Left lung (tissue), 10 donors: Measurements from ENCODE around the gene FLT1. TPM values are rescaled to one million over a fixed set of nuclear protein-coding genes. Genes with fewer than 3 reads are reported as not detected.

Source experiments
- ATAC-seq: fragments of 200-7000 bp; cut with Tn5 transposase; one replicate; pipeline ENCODE4 v1.9.1; 2020; ENCODE audit warnings: moderate library complexity
- DNase-seq, 4 donors: peaks; one replicate each; pipeline ENCODE4 v3.0.0-alpha.2; 2013 to 2020
- H3K27ac ChIP-seq, 2 donors: fragments of 200-600 bp; sonication (generic) in 1 of 2; one replicate each; pipeline versions ENCODE4 v1.5.0 to v1.8.0; 2020 to 2021
- H3K27me3 ChIP-seq, 2 donors: fragments of 200-600 bp; sonication (generic) in 1 of 2; one replicate each; pipeline versions ENCODE4 v1.5.0 to v1.8.0; 2020 to 2021
- H3K36me3 ChIP-seq, 2 donors: fragments of 200-600 bp; sonication (generic) in 1 of 2; one replicate each; pipeline versions ENCODE4 v1.5.0 to v1.8.0; 2020 to 2021
- H3K4me1 ChIP-seq, 2 donors: fragments of 200-600 bp; one replicate each; pipeline ENCODE4 v1.8.0; 2021
- H3K4me3 ChIP-seq, 2 donors: fragments of 200-600 bp; sonication (generic) in 1 of 2; one replicate each; pipeline versions ENCODE4 v1.5.0 to v1.8.0; 2020 to 2021; ENCODE audit warnings: mild to moderate bottlenecking in 1 of 2
- H3K9me3 ChIP-seq, 2 donors: fragments of 200-600 bp; sonication (generic) in 1 of 2; one replicate each; pipeline versions ENCODE4 v1.5.0 to v1.8.0; 2020 to 2021
- intact Hi-C, 2 donors: fragments of 100-400 bp; cut with DNase I; formaldehyde crosslinking; loops; one replicate each; pipeline versions ENCODE4 v1.11.2 to v1.14.2; 2022
- polyA plus RNA-seq, 6 donors: library from polyadenylated mRNA; unstranded; fragments of 120-200 nt; gene quantifications; one replicate each; pipeline ENCODE4 v1.2.1, GENCODE V29; 2013; ENCODE audit not compliant: insufficient read length in 6 of 6
- total RNA-seq, 2 donors: library from RNA; stranded (reverse); fragmentation: NEBNext Ultra II Directional; extraction: Animal tissue kit (Norgen Biotek cat#: 25700); gene quantifications; one replicate each; pipeline ENCODE4 v1.2.1, GENCODE V29; 2021
- TF ChIP-seq, protein P1 (sequence below), 2 donors: fragments of 200-600 bp; sonication (generic) in 1 of 2; IDR thresholded peaks; one replicate each; pipeline versions ENCODE4 v1.5.0 to v1.8.0; 2021; ENCODE audit warnings: antibody characterized with exemption in 2 of 2
- donor health status: DM: no; HTN: yes; CAD: no.
- donor health status: DM: no; HTN: no; CAD: no.

Gene FLT1
- total and polyA plus RNA-seq, 8 donors: 21.3 to 30.3 (median 25.3) TPM

DNA sequence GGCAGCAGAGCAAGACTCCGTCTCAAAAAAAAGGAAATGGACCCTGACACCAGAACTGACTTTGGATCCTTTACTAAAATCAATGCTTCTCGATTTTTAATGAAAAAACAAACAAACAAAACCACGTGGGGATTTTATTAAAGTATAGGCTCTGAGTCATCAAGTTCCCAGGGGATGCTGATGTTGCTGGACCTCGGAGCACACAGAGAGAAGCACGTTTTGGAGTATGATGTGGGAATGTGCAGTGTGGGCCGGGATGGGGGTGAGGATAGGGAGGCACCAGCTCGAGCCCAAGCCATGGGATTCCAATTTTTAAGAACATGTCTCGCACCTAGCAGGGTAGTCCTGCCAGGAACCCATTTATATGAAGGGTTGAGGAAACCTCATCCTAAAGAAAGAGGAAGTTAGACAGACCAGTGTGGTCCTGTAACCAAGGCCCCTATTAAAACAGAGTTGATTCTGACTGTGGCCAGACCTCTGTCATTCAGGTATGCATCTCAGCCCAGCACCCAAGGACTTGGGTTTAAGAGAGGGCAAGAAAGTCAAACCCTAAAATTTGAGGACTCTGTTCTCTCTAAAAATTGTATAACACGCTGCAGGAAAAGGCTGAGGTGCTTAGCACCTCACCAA lies 6.4 kb downstream of the FLT1 start:
- Histone ChIP-seq H3K4me3 (no peak overlapping the region), H3K4me1 (peaks cover 0 to 38% of the 10 kb centered on the region in 2 donors), H3K36me3 (no peaks in the 10 kb centered on the region), H3K27ac (no peak overlapping the region), H3K27me3 (peaks cover 31 to 66% of the 10 kb centered on the region in 2 donors), H3K9me3 (no peaks in the 10 kb centered on the region)
- no peak for DNase-seq
- TF ChIP-seq, protein P1, sequence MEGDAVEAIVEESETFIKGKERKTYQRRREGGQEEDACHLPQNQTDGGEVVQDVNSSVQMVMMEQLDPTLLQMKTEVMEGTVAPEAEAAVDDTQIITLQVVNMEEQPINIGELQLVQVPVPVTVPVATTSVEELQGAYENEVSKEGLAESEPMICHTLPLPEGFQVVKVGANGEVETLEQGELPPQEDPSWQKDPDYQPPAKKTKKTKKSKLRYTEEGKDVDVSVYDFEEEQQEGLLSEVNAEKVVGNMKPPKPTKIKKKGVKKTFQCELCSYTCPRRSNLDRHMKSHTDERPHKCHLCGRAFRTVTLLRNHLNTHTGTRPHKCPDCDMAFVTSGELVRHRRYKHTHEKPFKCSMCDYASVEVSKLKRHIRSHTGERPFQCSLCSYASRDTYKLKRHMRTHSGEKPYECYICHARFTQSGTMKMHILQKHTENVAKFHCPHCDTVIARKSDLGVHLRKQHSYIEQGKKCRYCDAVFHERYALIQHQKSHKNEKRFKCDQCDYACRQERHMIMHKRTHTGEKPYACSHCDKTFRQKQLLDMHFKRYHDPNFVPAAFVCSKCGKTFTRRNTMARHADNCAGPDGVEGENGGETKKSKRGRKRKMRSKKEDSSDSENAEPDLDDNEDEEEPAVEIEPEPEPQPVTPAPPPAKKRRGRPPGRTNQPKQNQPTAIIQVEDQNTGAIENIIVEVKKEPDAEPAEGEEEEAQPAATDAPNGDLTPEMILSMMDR (IDR thresholded peaks at IDR 0.05): no peak
- intact Hi-C loops: no loop called here
- ATAC-seq: no peak

DNA sequence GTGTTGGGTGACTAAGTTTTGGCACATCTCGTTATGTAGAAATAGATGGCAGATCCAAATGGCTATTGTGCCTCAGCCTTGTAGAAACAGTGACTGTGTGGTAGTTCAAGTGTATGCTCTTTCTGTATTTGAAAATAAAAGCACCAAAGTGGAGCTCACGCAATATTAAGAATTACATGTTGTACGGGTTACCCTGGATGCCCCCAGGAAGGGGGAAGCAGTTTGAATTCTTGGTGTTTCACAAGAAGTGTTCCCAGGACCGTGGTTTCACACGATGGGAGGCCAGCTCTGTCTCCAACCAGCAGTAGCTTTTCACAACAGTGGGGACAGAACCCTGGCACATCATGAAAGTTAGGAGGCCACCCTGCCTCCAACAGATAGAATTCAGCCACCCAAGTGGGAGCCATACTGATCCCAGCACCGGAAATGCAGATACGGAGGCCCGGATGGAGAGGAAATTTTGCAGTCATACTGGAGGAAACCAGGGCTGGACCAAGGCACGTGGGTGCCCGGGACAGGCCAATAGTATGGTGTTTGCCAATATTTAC lies 8.9 kb downstream of the FLT1 start:
- intact Hi-C loops: no loop called here
- Histone ChIP-seq H3K27me3 (peaks cover 7 to 46% of the 10 kb centered on the region in 2 donors), H3K27ac (no peak overlapping the region), H3K9me3 (no peaks in the 10 kb centered on the region), H3K4me1 (peaks cover 0 to 32% of the 10 kb centered on the region in 2 donors), H3K4me3 (no peak overlapping the region), H3K36me3 (no peaks in the 10 kb centered on the region)
- peak in 1 of 4 donors; percentile 31 for DNase-seq
- ATAC-seq: no peak
- TF ChIP-seq, protein P1 (IDR thresholded peaks at IDR 0.05): no peak

DNA sequence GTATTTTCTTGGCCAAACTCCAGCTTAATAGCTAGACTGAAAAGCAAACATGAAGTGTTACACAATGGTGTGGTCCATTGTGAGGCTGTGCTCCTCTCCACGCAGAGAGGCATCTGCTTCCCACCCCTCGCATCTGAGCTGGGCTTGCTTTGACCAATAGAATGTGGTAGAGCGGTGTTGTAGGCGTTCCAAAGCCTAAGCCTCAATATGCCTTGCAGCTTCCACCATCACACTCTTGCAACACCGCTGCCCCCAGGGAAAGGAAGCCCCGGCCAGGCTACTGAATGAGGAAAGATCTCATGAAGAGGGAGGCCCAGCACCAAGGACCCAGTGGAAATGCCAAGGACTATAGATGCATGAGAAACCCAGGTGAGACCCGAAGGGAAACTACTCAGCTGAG lies 9.4 kb downstream of the FLT1 start:
- H3K4me1 ChIP-seq: peaks cover 0 to 32% of the 10 kb centered on the region in 2 donors
- DNase-seq: peak in 1 of 4 donors; percentile 24
- ATAC-seq: no peak
- peaks cover 5 to 41% of the 10 kb centered on the region in 2 donors for H3K27me3 ChIP-seq
- H3K27ac ChIP-seq: no peak overlapping the region
- intact Hi-C loops: no loop called here
- TF ChIP-seq, protein P1 (IDR thresholded peaks at IDR 0.05): no peak
- H3K9me3 ChIP-seq: no peaks in the 10 kb centered on the region
- no peak overlapping the region for H3K4me3 ChIP-seq
- no peaks in the 10 kb centered on the region for H3K36me3 ChIP-seq

DNA sequence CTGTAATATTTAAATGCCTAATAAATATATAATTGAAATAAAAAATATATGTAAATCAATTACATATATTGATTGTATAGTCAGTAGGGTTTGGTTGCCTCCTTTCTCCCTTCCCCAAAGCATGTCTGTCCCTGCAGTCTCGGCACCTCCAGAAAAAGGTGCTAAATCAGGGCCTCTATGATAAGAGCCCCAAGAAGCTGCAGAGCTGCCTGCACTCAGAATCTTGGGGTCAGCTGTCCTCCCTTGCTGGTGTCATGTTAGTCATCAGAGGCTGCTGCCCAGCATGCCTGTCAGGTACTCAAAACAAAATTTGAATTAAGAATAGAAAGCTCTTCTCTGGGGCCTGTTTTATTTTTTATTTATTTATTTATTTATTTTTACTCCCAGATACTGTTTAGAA lies 9.8 kb downstream of the FLT1 start:
- TF ChIP-seq, protein P1 (IDR thresholded peaks at IDR 0.05): no peak
- H3K27ac ChIP-seq: no peak overlapping the region
- peaks cover 3 to 36% of the 10 kb centered on the region in 2 donors for H3K27me3 ChIP-seq
- H3K4me3 ChIP-seq: no peak overlapping the region
- DNase-seq: no peak
- H3K4me1 ChIP-seq: peaks cover 0 to 29% of the 10 kb centered on the region in 2 donors
- H3K9me3 ChIP-seq: no peaks in the 10 kb centered on the region
- intact Hi-C loops: no loop called here
- no peaks in the 10 kb centered on the region for H3K36me3 ChIP-seq
- ATAC-seq: no peak

DNA sequence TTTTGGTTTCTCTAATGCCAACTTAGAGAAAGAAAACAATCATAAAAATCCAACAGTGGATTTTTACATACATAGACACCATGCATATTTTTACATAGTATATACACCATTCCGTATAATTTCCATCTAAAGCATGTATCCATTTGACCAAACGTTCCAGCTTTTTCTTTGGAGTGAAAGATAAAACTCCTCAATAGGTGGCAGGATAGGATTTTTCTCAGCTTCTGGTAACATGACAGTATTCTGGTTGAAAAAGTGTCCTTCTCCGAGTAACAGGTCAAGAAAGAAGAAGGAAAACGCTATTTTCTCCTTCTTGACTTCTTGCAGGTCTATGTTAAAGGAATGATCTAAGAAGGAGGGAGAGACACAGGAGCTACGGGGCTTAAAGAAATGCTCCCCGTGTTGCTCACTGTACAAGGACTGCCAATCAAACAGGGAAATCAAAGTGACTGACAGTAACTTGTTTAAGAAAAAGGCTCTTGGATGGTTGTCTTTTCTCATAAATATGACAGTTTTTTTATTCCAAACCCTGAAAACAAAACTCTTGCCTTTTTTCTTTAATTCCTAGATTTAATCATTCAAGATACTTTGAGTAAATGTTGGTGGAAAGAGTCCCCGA lies 11.5 kb downstream of the FLT1 start:
- Histone ChIP-seq H3K36me3 (no peaks in the 10 kb centered on the region), H3K9me3 (no peaks in the 10 kb centered on the region), H3K4me1 (peaks cover 0 to 14% of the 10 kb centered on the region in 2 donors), H3K27ac (no peak overlapping the region), H3K4me3 (no peak overlapping the region), H3K27me3 (peaks cover 0 to 21% of the 10 kb centered on the region in 2 donors)
- intact Hi-C loops: no loop called here
- TF ChIP-seq, protein P1 (IDR thresholded peaks at IDR 0.05): no peak
- no peak for DNase-seq
- no peak for ATAC-seq
